Stimulated activated CD4-positive, alpha-beta T cell treated with anti-CD3 and anti-CD28 coated beads, Interleukin-4, amount 100 ng/mL, for 48 hours (primary cell): ENCODE measurements around the gene RPL10.

Experiments
- DNase-seq, 2 donors: peaks; one replicate each; pipeline ENCODE4 v3.0.0-alpha.2; 2020; ENCODE audit warnings: low read depth in 2 of 2

The RPL10 gene

GRCh38 chrX:154430916-154431315 lies 32.7 kb downstream of the RPL10 start:
- no peak for DNase-seq

DNA sequence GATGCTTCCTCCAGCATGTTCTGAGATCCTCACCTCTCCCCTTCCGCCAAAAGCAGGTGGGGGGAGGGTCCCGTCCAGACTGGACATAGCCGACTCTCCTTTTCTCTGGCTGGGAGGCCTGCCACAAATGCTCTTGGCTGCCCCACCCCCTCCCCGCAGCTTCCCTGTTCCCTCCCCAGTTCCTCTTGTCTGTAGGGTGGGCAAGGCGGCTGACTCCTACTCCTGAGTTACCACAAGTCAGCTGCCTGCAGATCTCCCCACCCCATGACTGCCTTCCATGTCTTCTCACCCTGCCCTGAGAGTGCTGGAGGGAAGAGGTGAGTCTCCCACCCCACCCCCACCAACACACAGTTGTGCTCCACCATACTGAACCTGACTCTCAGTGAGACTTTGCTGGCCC lies 33.2 kb downstream of the RPL10 start:
- no peak for DNase-seq

- no peak for DNase-seq
Measured at GRCh38 chrX:154432210-154432609, 34.0 kb downstream of the RPL10 start.

DNA sequence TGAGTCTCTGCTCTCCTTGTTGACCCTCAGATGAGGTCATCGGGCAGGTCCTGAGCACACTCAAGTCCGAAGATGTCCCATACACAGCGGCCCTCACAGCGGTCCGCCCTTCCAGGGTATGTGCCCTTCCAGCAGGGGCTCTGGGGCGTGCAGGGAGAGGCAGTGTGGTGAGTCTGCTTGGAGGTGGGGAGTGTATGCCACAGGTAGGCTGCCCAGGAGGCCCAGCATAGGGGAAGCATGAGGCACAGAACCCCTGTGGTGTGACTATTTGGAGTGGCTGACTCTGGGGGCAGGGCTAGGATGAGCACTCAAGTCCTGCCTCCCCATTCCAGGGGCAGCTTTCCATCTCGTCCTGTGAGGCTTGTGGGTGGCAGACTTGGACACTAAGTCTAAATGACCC lies 35.4 kb downstream of the RPL10 start:
- no peak for DNase-seq

GRCh38 chrX:154434394-154435168 lies 36.4 kb downstream of the RPL10 start:
- no peak for DNase-seq

- DNase-seq = no peak
Measured at GRCh38 chrX:154435171-154435733, 37.1 kb downstream of the RPL10 start.

GRCh38 chrX:154436374-154436982 lies 38.3 kb downstream of the RPL10 start:
- no peak for DNase-seq

- DNase-seq = peak in 1 of 2 donors; percentile 38
Measured at GRCh38 chrX:154436983-154437752, 39.0 kb downstream of the RPL10 start, which contains the start of gene GDI1. Gene GDI1, plus strand, starts transcription at chrX:154437154. Its CDS starts 101 bp downstream, at chrX:154437255.

DNA sequence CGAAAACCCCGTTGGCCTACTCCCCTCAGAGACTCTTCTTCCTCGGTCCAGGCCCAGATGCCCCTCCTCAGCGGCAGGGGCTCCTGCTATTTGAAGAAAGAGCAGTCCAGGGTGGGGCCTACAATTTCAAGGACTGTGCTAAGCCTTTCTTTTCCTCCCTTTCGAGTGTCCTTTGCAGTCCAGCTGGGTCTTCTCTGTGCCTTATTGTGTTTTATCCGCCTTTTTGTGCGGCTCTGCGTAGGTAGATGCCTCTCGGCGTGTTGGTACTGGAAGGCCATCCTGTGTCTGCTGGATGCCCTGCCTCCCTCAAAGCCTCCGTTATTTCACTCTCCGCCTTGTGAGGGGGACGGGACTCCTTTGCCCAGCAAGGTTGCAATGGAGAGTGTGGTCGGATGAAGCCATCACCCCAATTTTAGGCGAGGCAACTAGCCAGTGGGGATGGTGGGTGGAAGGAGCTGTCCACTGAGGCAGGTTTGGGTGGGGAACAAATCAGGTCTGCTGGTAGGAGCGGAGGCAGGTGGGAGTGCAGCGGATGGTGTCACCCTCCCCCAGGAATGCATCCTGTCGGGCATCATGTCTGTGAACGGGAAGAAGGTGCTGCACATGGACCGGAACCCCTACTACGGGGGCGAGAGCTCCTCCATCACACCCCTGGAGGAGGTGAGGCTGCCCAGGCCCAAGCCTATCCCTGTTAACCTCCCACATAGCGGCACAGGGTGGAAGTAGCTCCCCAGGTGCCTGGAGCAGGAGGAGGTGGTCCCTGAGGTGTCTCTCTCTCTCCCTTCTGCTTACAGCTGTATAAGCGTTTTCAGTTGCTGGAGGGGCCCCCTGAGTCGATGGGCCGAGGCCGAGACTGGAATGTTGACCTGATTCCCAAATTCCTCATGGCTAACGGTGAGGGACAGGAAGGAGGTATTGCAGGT lies 40.1 kb downstream of the RPL10 start:
- DNase-seq = no peak

- DNase-seq = no peak
Measured at GRCh38 chrX:154439841-154440240, 41.7 kb downstream of the RPL10 start.

DNA sequence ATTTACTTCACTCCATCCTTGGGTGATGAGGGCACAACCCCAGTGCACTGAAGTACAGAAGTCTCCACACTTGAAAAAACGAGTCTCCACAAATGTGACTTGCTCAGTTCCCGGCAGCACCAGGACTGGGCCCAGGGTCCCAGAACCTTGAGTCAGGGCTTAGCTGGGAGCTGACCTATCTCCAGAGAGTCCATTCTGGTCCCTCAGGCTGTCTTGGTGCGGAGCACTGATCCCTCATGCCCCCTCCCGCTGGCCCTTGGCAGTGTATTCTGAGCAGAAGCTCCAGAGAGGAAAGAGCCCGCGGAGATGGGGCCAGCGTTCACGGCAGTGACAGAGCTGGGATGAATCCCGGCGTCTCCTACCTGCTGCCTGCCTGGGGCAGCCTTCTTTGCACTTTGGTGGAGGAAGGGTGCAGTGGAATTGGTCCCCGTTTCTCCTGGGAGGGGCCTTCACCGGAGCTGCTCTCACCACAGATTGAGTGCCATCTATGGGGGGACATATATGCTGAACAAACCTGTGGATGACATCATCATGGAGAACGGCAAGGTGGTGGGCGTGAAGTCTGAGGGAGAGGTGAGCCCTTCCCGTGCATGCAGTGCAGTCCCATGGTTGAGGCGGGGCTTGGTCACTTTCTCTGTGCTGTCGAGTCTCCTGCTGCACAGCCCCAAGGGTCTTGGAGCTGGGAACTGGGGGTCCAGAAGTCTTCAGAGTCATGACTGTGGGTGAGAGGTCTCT lies 42.6 kb downstream of the RPL10 start:
- DNase-seq = no peak

GRCh38 chrX:154441564-154441963 lies 43.4 kb downstream of the RPL10 start:
- no peak for DNase-seq

DNA sequence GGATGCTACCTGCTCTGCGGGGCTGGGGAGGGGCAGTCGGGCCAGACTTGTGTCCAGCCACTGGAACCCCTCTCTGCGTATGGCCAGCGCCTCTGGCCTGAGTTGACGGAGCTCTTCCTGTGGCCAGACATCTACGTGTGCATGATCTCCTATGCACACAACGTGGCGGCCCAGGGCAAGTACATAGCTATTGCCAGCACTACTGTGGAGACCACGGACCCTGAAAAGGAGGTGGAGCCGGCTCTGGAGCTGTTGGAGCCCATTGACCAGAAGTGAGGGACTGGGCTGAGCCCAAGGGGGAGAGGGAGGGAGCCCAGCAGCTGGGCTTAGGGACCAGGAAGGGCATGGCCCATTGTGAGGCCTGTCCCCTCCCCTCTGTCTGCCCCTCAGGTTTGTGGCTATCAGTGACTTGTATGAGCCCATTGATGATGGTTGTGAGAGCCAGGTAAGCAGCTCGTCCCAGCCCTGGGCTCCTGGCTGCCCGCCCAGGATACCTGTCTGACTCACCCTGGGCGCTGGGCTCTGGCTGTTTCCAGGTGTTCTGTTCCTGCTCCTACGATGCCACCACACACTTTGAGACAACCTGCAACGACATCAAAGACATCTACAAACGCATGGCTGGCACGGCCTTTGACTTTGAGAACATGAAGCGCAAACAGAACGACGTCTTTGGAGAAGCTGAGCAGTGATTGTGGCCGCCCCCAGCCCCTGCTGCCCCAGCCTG lies 44.0 kb downstream of the RPL10 start:
- DNase-seq = no peak

DNA sequence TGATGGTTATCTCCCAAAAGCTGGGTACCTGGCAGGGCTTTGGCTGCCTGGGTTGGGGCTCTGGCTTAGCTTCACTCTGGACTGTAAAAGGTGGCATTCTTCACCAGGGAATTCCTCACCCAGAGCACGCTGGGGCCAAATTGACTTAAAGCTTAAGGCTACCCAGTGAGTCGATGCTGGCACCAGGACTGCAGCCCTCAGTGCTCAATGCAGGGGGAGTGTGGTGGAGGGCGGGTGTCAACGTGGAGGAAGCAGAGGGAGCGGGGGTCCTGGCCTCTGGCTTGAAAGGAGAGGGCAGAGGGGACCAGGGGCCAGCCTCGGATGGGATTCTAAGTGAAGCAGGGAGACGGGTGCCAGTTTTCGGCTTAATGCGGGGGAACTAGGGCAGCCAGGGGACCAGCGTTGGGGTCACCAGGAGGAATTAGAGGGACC lies 45.3 kb downstream of the RPL10 start:
- DNase-seq = no peak

GRCh38 chrX:154443992-154444754 lies 46.0 kb downstream of the RPL10 start, which contains the start of gene FAM50A:
Gene FAM50A, plus strand, starts transcription at chrX:154444141. Its CDS starts 95 bp downstream, at chrX:154444236.
- peak; percentile 60 to 64 for DNase-seq

DNA sequence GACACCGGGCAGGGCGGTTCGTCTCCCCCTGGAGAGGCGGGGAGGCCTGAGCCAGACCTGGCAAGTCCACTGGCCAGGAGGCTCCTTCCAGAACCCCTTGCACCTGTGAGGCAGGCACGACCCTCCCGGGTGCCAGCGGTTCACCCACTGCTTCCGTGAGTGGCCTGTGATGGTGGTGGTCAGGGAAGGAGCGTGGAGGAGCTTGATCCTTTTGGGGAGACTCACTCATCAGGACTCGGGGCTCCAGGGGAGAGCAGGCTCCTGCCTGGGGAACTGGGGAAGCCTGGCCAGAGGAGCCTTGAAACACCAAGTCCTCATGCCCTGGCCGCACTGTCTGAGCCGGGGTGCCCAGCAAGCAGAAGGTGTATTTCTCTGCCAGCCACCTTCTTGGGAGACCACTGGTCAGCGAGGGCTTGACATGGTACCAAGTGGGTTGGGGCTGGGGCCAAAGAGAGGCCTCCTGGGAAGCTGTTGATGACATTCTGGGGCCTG lies 46.6 kb downstream of the RPL10 start:
- DNase-seq = no peak

DNA sequence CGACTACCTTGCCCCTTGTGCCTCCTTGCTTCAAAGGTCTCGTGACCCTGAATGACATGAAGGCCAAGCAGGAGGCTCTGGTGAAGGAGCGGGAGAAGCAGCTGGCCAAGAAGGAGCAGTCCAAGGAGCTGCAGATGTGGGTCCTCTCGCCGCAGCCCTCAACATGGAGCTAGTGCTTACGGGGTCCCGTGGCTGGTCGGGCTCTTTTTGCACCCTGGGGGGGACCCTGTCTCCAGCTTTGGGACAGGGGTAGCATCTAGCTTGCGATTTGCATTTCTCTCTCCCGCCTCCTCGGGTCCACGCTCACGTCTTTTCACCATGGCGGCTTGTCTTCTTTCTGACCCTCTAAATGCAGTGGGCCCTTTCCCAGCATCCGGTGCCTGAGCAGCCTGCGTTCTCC lies 47.6 kb downstream of the RPL10 start:
- DNase-seq = no peak

- no peak for DNase-seq
Measured at GRCh38 chrX:154446430-154446829, 48.3 kb downstream of the RPL10 start.

GRCh38 chrX:154448484-154448883 lies 50.3 kb downstream of the RPL10 start:
- no peak for DNase-seq
